IPS-18a (cell line): Measurements from ENCODE around the gene APPL1.
"Not testable (repeated sequence)": the region's sequence is repeated elsewhere in the genome, so short reads cannot be mapped to it uniquely, and the experiment has no call there.

ENCODE experiments used
- H3K27ac ChIP-seq: one replicate; pipeline ENCODE4 v1.5.1; 2013; ENCODE audit warnings: low read length
- H3K27me3 ChIP-seq: one replicate; pipeline ENCODE4 v1.6.1; 2013; ENCODE audit warnings: mild to moderate bottlenecking, low read length; ENCODE audit not compliant: control insufficient read depth, insufficient read depth
- H3K36me3 ChIP-seq: one replicate; pipeline ENCODE4 v1.6.1; 2013; ENCODE audit warnings: low read depth, low read length; ENCODE audit not compliant: control insufficient read depth
- H3K4me1 ChIP-seq: one replicate; pipeline ENCODE4 v1.6.1; 2013; ENCODE audit warnings: low read depth, low read length; ENCODE audit not compliant: control insufficient read depth
- H3K4me3 ChIP-seq: one replicate; pipeline ENCODE4 v1.5.1; 2013; ENCODE audit warnings: low read length
- H3K9ac ChIP-seq: one replicate; pipeline ENCODE4 v1.6.1; 2013; ENCODE audit warnings: mild to moderate bottlenecking, low read length, moderate library complexity
- H3K9me3 ChIP-seq: one replicate; pipeline ENCODE4 v1.6.1; 2013; ENCODE audit warnings: low read depth, low read length; ENCODE audit not compliant: control insufficient read depth

The APPL1 gene

GRCh38 chr3:57274845-57275244, 47.3 kb downstream of the APPL1 start:
- peaks cover 10% of the 10 kb centered on the region for H3K36me3 ChIP-seq
- H3K9me3 ChIP-seq, result no peaks in the 10 kb centered on the region
- H3K27me3 ChIP-seq, result no peaks in the 10 kb centered on the region
- H3K4me3 ChIP-seq, result no peak overlapping the region
- no peak overlapping the region for H3K27ac ChIP-seq
- no peaks in the 10 kb centered on the region for H3K4me1 ChIP-seq
- H3K9ac ChIP-seq, result no peak overlapping the region

- H3K4me3 ChIP-seq, result no peak overlapping the region
- no peak overlapping the region for H3K9ac ChIP-seq
- no peak overlapping the region for H3K27ac ChIP-seq
- H3K9me3 ChIP-seq, result no peaks in the 10 kb centered on the region
- peaks cover 5% of the 10 kb centered on the region for H3K36me3 ChIP-seq
- H3K4me1 ChIP-seq, result no peaks in the 10 kb centered on the region
- H3K27me3 ChIP-seq, result no peaks in the 10 kb centered on the region
Measured at GRCh38 chr3:57275393-57275792, 47.9 kb downstream of the APPL1 start.

DNA sequence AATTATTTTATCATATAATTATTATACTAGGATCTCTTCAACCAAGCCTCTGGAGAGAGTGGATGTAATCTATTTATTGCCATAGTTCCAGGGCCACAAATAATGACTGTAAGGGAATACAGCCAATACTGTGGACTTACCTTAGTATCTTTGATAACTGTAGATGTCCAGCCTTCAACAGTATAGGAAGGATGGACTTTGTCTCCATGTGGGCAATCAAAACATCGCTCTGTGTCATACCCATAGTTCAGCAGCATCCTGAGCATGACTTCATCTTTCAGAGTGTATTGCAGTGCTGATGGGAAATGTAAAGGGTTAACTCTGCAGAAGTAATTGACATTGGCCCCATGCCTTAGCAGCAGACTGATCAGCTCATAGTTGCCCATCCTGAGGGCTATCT, 50.7 kb downstream of the APPL1 start:
- Histone ChIP-seq H3K27ac (no peak overlapping the region), H3K9me3 (no peaks in the 10 kb centered on the region), H3K4me1 (no peaks in the 10 kb centered on the region), H3K4me3 (no peak overlapping the region), H3K36me3 (no peaks in the 10 kb centered on the region), H3K9ac (no peak overlapping the region), H3K27me3 (no peaks in the 10 kb centered on the region)

- Histone ChIP-seq H3K9ac (no peak overlapping the region), H3K27me3 (no peaks in the 10 kb centered on the region), H3K36me3 (no peaks in the 10 kb centered on the region), H3K4me1 (no peaks in the 10 kb centered on the region), H3K27ac (no peak overlapping the region), H3K9me3 (no peaks in the 10 kb centered on the region), H3K4me3 (no peak overlapping the region)
Measured at GRCh38 chr3:57279685-57280084, 52.2 kb downstream of the APPL1 start.

- Histone ChIP-seq H3K4me3 (no peak overlapping the region), H3K4me1 (no peaks in the 10 kb centered on the region), H3K36me3 (no peaks in the 10 kb centered on the region), H3K9ac (no peak overlapping the region), H3K27me3 (no peaks in the 10 kb centered on the region), H3K27ac (no peak overlapping the region), H3K9me3 (no peaks in the 10 kb centered on the region)
Measured at GRCh38 chr3:57281715-57282114, 54.2 kb downstream of the APPL1 start.

DNA sequence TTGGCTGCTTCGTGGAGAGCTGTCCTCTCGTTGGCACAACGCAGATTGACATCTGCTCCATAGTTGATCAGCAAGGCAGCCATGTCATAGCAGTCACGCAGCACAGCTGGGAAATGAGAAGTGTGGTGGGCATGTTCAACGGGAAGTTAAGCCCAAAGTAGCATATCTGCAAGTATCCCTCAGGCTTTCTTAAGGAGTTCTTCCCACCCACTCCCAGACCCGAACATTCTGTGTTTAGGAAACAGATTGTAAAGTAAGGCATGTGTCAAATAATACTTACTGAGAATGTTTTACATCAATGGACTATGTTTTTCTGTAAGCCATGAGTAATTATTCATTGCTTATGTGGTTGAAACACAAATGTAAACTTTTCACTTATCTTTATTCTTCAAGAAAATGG, 55.8 kb downstream of the APPL1 start:
- H3K27ac ChIP-seq, result no peak overlapping the region
- H3K9me3 ChIP-seq, result no peaks in the 10 kb centered on the region
- no peaks in the 10 kb centered on the region for H3K36me3 ChIP-seq
- no peaks in the 10 kb centered on the region for H3K4me1 ChIP-seq
- H3K27me3 ChIP-seq, result no peaks in the 10 kb centered on the region
- H3K9ac ChIP-seq, result no peak overlapping the region
- no peak overlapping the region for H3K4me3 ChIP-seq

DNA sequence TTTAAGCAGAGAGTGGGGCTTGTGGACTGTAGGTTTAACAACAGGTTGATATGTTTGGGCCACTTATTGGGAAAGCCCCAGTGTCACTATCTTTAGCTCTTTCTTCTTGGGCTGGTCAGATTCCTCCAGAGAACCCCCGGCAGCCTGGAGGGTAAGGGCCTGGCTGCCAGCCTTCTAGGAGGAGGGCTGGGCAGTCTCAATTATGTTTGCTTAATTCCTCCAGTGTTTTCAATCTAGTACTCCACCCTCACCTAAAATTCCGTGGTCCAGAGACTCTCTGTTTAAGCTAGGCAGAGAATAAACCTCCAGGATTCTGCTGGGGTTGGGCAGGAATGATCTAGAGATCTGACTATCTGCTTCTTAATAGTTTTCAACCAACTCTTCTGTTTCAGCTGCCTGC, 59.7 kb downstream of the APPL1 start:
- H3K27me3 ChIP-seq, result no peaks in the 10 kb centered on the region
- H3K36me3 ChIP-seq, result no peaks in the 10 kb centered on the region
- H3K9ac ChIP-seq, result no peak overlapping the region
- no peaks in the 10 kb centered on the region for H3K4me1 ChIP-seq
- H3K9me3 ChIP-seq, result no peaks in the 10 kb centered on the region
- no peak overlapping the region for H3K4me3 ChIP-seq
- no peak overlapping the region for H3K27ac ChIP-seq

- Histone ChIP-seq H3K4me1 (no peaks in the 10 kb centered on the region), H3K9ac (no peak overlapping the region), H3K27me3 (no peaks in the 10 kb centered on the region), H3K9me3 (no peaks in the 10 kb centered on the region), H3K36me3 (no peaks in the 10 kb centered on the region), H3K4me3 (no peak overlapping the region), H3K27ac (no peak overlapping the region)
Measured at GRCh38 chr3:57288403-57288802, 60.9 kb downstream of the APPL1 start.

DNA sequence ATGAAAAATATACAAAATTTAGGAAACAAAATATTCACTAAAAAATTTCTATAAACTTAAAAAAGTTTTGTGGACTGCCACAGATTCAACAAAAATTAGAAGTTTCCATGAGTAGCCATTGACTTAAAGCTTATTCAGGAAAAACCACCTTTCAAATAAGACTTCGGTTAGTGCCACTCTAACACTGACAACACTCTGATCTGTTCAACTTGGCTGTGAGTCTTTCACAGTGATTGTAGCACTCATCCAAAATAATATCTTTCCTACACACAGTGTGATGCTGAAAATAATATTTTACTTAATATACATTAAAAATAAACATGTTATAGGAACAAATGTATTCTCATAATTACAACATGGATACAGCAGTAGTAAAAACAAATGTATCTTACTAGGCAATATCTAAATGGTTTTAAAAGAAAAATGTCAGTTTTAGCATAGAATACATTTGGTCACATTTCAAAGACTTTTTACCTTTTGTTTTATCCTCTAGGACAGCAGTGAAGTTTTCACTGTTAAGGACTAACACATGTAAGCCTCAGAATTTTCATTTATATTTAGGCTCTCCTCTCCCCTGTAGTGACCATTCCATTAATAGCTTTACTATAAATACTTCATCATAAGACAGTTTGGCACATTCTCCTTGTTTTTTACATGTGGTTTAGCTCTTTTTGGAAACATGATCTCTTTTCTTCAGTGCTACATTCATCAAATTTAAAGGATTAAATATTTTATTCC, 64.8 kb downstream of the APPL1 start, which contains the start of gene ASB14:
TSS of gene ASB14 (minus strand) at position 527 of the 738 bp plus-strand sequence. CDS start 652 bp downstream, outside the sequence.
- Histone ChIP-seq H3K4me3 (no peak within 1 kb of the TSS), H3K4me1 (no peaks in the 10 kb centered on the region), H3K9me3 (no peaks in the 10 kb centered on the region), H3K27me3 (no peaks in the 10 kb centered on the region), H3K36me3 (no peaks in the 10 kb centered on the region), H3K9ac (no peak within 1 kb of the TSS), H3K27ac (no peak within 1 kb of the TSS)

DNA sequence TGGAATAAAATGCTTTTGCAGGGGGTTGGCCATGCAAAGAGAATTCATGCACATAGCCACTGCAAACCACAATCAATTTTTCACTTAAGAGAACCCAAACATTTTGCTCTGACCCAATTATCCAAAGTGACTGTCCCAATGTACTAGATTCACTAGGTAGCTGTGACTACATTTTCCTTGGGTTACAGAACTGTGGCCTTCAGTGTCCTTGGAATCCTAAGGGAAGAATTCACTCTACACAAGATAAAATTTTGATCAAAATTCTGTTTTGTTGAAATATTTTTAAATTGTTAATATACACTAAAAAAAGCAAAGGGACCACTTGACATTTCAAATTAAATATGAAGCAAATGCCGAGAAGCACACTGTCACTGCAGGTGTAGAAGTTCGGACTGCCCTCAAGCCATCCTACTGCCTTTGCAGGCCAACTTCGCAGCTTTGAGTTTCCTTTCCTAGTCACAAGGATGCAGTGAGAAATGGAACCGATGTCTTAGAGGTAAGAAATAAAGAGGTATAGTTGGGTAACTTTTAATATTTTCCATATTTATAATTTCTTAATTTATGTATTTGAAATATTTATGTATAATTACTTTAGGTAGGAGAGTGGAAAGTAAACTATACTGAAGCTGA, 65.5 kb downstream of the APPL1 start:
- Histone ChIP-seq H3K9ac (no peak overlapping the region), H3K4me3 (no peak overlapping the region), H3K27me3 (no peaks in the 10 kb centered on the region), H3K9me3 (no peaks in the 10 kb centered on the region), H3K36me3 (no peaks in the 10 kb centered on the region), H3K27ac (no peak overlapping the region), H3K4me1 (no peaks in the 10 kb centered on the region)

DNA sequence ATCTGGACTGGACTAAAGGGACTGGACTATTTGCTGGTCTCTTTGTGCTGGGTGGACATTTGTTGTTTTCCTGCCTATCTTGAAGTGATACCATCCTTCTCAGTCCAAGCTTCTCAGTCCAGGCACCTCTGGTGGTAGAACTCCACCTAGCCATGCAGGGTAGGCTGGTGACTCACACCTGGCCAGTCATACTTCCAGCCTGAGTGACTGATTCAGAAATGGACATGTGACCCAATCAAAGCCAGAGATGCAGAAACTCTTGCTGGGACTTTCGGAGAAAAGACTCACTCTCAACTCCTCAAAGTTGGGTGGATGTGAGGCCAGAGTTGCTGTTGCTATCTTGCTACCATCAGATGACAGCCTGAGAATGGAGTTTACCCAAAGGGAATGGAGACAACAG, 70.5 kb downstream of the APPL1 start:
- Histone ChIP-seq H3K36me3 (no peaks in the 10 kb centered on the region), H3K27me3 (no peaks in the 10 kb centered on the region), H3K4me1 (no peaks in the 10 kb centered on the region), H3K27ac (no peak overlapping the region), H3K4me3 (no peak overlapping the region), H3K9me3 (no peaks in the 10 kb centered on the region), H3K9ac (no peak overlapping the region)

DNA sequence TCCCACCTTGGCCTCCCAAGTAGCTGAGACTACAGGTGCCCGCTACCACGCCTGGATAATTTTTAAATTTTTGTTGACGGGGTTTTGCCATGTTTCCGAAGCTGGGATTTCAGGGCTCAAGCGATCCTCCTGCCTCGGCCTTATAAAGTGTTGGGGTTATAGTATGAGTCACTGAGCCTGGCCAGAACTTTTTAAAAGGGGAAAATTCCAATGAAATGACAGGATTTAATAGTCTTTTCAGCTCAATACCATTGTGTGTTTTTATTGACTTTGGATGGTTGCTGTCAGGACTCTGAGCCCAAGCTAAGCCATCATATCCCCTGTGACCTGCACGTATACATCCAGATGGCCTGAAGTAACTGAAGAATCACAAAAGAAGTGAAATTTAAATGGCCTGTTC, 76.0 kb downstream of the APPL1 start:
- not testable (repeated sequence) for H3K4me1 ChIP-seq, H3K27ac ChIP-seq, H3K4me3 ChIP-seq, H3K9me3 ChIP-seq, H3K27me3 ChIP-seq, H3K9ac ChIP-seq, H3K36me3 ChIP-seq
